ENCODE data around the gene MYRFL.

MYRFL gene

DNA sequence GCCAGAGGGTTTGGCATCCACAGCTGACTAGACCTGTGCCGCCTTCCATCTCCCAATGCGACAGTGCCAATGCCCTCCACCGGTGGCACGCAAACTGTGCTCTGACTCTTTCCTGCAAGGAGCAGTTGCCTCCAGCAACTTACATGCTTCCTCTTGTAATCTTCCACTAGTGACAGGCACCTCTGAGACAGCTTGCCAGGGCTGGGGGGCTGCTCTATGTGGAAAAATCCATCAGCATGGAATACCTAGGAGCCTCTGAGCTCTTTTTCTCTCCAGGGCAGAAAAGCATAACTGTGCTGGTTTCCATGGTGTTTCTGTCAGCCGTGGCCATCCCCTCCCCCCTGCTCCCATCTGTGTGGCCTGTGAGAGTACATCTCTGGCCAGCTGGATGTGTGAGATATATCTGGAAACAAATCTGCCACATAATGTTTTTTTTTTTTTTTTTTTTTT lies 110.6 kb downstream of the MYRFL start:
- DNase-seq: no peak

DNA sequence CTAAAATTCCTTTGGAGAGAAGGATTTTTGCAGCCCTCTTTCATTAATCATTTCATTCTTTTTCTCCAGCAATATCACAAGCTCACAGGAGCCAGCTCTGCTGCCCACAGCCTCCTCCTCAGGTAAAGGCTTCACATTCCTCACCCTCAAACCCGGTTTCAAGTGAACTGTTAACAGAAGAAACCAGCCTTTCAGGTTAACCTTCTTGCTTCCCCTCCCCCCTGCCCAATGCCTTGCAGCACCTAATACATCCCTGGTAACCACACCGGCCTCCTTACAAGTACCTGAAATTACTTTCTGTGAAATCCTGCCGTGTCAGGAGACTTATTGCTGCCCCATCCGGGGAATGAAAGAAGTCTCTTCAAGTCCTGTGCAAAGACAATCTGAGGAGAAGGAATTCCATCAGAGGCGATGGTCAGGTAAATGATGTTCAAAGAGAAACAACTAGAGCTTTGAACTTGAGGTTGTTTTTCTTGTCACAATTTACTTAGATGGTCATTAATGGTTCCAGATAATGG lies 111.2 kb downstream of the MYRFL start:
- no peak for DNase-seq

DNA sequence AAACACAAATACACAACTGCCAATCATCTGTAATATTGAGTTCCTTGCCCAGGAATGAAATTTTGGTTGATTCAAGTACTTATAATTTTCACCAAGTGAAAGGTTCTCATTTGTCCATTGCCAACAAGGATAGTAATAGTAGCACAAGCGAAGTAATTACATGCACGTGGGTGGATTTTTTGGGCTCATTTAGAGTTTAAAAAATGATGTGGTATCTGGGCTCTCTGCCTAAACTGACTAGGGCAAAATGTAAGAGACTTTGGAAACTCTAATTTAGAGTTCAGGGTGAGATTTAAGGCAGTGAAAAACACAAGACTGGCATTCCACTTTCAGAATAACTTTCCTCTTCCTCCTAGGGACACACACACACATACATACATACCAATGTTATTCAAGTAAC lies 111.7 kb downstream of the MYRFL start:
- DNase-seq: no peak

DNA sequence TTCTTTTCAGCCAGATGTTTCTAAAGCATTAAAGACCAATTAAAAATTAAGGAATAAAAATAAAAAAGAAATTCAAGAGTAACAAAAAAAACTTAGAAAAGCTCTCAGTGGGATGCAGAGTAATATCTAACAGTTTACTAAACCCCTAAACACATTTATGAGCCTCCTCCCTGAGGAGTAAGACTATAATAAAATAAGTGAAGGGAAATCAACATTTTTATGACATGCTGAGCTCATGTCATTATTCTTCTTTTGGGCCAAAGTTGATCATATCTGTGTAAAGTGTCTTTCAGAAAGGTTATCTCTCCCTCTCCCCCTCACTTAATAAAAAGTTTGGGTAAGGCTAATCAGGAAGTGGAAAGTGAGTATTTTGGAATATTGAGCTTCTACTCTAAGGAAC lies 122.1 kb downstream of the MYRFL start:
- no peak for DNase-seq

DNA sequence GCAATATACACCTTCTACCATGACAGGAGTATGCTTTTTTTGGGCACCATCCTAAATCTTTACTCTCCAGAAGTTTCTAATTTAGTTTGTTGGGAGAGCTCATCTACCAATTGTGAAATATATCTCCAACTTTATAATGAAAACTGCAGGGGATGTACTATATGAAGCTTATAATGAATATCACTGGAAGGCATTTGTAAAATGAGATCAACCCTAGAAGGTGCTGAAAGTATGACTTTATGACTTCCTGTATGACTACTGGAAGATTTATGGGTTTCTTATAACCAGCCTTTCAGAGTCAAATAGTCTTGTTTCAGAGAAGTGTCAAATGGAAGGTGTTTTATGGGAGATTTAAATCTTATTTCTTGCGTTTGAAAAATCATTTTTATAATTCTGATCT lies 122.9 kb downstream of the MYRFL start:
- no peak for DNase-seq

DNA sequence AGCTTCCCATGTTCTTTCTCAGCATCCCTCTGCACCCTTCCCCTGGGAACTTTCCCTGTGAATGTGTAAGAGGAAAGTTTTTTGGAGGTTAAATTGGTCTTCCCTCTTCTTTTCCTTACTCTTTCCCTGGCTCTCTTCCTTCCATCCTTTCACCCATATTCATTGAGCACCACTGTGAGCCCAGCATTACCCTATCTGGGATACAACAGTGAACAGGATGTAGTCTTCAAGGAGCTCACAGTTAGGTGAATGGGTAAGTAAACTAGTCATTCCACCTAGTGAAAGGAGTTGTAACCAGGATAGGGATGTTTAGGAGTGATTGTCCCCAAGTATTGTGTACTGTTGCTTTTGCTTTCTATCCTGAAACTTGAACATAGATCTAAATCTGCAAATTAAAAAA lies 123.8 kb downstream of the MYRFL start:
- no peak for DNase-seq

DNA sequence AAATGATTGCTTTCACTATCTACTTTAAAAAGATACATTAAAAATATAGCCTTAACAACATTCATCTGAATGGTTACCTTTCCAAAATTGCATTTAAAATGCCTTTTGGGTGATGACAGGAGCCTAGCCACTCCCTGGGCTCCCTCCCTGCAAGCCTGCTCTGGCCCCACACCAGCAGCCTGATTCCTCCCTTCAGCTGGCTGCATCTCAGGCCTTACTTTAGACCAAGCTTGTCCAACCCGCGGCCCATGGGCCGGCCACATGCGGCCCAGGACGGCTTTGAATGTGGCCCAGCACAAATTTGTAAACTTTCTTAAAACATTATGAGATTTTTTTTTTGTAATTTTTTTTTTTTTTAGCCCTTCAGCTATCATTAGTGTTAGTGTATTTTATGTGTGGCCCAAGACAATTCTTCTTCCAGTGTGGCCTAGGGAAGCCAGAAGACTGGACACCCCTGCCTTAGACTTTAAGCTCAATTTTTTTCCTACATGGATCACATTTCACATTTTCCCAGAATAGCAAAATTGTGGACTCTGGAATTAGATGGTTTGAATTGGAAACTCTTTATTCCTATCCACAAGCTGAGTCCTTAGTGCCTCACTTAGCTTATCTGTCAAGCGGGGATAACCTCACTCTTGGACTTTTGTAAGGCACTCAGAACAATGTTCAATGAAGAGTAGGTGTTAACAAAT lies 124.4 kb downstream of the MYRFL start:
- no peak for DNase-seq

DNA sequence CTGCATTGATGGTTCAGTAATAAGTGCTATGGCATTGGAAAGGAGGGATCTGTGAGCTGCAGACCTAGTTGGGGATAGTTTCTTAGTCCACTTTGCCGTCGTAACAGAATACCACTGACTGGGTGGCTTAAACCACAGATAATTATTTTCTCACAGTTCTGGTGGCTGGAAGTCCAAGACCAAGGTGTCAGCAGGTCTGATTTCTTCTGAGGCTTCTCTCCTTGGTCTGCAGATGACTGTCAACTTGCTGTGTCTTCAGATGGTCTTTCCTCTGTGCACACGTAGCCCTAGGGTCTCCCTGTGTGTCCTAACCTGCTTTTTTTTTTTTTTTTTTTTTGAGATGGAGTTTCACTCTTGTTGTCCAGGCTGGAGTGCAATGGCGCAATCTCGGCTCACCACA lies 126.1 kb downstream of the MYRFL start:
- no peak for DNase-seq

DNA sequence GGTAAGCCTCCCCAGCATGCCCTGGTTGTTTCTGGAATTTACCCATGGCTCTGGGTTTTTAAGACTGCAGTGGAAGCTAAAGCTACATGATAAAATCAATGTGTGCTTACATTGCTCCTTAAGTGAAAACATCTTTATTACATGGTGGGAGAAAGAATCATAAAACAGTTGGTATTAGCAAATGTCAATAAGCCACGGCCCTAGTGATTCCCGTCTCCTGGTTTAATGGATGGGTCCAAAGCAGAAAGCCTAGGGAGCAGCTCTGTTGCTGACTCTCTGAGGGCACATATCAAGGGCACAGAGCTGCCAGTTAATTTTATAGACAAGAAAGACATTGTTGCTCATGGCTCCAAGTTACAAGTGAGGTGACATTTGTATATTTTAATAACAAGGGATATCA lies 127.9 kb downstream of the MYRFL start:
- DNase-seq: no peak

DNA sequence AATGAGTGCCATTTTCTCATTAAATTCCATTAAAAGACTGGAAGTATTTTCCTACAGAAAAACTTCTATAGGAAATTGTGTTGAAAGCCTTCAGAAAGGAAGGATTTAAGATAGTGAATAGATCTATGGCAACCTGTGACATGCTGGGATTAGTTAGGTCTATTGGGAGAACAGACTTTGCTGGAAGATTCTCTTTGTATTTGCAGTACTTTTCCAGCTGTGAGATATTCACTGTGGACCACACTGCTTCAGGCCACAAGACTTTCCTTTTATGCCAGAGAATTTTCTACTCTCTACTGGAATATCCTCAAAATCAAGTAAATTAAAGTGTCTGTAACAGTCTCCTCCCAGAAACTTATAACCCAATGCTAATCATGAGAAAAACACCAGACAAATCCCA lies 136.2 kb downstream of the MYRFL start:
- no peak for DNase-seq

DNA sequence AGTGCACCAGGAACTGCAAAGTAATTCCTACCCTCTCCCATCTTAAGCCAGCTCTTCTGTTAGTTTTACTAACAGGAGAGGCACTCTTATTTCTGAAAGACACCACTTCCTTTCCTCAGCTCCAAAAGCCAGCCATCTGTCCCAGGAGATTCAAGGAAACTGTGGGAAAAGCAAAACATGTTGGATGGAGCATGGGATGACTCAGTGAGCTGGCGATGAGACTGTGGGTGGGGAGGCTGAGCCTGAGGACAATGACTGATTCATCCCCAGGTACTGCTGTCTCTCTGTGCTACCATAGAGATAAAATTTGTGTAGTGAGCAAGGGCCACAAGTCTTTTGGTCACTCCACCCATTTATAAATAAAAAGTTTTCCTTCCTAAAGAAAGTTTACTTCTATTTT lies 141.4 kb downstream of the MYRFL start:
- no peak for DNase-seq

DNA sequence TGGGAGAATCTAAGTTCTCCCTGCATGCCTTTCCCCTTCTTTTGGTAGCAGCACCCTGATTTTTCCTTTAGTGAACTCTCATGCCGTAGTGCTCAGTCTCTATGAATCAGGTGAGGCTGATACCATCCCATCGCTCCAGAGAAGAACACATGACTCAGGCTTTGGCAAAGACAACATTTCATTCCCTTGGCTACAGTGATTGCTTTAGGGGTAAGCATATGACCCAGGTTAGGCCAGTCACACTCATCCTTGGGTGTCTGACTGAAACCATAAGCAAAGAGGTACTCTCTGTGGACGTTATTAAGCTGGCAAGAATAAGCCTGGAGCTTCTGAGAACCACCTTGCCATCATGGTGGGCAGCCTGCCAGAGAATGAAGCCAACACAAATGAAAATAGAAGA lies 141.8 kb downstream of the MYRFL start:
- no peak for DNase-seq

DNA sequence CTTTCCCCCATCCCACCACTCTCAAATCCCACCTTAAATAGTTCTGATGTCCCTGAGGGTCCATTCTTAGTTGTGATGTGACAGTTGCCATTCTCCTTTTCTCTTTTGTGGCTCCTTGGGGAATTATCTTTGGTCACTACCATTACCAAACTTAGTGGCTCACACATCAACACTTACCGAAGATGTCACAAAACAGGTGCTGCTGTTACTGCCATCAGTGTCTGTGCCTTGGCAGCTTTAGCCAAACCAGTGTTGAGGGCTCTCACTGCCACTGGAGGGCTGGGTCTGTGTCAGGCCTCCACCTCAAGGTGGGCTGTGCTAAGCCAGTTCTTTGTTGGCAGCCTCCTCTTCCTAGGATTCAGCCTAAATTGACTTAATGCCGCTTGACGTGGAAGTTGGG lies 144.0 kb downstream of the MYRFL start:
- no peak for DNase-seq

DNA sequence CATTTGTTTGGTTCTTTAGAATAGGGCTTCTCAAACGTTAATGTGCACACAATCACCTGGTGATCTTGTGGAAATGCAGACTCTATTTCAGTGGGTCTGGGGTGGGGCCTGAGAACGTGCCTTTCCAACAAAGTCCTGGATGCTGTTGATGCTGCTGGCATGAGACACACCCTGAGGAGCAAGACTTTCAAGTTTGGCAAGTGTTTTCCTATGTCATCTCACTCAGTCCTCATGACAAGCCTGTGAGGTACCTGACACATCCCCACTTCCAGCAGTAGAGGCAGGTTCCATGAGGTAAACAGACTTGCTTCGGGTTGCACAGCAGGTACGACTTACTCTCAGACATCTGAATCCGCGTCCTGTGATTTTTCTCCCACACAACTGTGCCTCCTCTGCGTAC lies 147.1 kb downstream of the MYRFL start:
- no peak for DNase-seq

DNA sequence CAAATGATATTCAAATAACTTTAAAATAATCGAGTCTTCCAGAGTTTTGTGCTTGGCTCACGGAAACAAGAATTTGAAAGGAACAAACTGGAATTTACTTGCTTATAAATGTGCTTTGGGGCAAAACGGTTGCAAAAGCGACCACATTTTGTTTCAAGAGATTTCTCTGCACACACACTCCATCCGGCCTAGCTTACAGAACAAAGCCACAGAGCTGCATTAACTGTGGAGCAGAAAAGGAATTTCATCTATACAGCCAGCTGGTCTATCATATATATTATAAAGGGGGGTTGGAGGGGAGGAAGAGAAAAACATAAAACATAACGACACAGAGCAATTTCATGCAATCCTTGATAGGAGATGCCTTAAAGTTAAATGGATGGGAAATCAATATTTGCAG lies 153.0 kb downstream of the MYRFL start:
- DNase-seq: no peak

DNA sequence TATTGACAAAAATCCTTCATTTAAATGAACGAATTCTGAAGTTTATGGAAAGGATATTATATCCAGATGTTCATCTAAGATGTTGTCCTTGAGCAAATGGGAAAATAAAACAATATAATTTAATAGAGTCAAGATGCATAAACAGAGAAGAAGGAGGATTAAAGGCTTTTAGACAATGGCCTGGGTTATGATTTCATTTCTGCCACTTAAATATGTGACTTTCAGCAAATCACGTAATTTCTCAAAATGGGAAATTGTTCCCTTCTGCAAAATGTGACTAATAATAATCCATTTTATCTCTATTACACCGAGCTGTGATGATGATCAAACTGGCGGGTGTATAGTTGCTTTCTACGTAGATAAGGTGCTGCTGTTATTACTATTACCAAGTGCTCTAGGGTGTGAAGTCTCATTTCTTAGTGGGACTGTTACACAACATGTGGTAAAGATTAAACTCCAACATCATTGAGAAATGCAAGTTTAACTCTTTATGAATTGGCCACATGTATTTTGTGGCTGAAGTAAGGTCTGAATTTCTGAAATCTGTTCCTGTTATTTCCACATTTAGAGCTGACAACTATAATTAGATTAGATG lies 157.0 kb downstream of the MYRFL start:
- no peak for DNase-seq

DNA sequence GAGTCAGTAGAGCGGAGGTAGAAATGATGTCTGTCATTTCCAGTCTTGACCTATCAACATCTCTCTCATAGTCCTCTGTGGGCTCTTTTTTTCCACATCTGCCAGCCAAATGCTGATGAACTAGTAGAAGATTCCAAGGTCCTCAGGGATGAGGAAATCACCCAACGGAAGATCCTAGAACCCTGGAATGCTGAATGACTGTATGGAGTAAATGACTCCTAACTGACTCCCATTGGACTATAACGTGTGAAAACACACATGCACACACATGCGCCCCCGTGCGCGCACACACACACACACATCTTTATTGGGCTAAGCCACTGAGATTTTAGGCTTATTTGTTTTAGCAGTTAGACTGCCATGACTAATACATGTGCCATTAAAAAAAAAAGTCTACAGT lies 159.2 kb downstream of the MYRFL start:
- DNase-seq: no peak

DNA sequence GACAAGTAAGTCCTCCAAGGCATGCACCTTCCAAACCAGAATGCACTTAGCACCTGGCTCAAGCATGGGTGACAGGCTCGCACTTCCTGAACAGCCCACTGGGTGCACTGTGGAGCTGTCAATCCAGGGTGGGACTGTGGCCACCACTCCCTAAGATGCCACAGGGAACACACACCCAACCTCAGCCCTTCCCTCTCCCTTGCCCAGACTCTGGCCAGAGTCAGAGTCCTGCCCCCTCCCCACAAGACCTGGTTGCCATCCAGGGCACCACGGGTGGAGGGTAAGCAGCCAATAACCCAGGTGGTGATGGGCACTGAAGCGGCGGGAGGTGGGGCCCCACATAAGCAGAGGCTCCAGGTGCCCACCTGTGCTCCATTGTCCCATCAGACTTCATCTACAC lies 160.6 kb downstream of the MYRFL start:
- DNase-seq: peak; percentile 27 to 32

DNA sequence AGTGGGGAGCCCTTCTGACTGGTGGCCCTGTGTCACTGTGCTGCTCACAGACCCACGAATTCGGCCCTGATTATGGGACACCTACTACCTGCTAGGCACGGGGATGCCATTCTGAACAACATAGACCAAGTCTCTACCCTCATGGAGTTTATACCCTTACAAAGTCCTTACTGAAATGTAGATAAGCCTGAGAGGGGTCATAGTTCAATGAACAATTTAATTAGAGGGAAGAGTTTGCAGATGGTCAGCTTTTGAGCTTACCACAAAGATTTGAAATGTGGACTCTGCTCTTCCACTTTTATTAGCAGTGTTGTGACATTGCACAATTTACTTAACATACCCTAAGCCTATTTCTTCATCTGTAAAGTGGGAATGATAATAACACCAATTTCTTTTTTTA lies 161.1 kb downstream of the MYRFL start:
- no peak for DNase-seq

DNA sequence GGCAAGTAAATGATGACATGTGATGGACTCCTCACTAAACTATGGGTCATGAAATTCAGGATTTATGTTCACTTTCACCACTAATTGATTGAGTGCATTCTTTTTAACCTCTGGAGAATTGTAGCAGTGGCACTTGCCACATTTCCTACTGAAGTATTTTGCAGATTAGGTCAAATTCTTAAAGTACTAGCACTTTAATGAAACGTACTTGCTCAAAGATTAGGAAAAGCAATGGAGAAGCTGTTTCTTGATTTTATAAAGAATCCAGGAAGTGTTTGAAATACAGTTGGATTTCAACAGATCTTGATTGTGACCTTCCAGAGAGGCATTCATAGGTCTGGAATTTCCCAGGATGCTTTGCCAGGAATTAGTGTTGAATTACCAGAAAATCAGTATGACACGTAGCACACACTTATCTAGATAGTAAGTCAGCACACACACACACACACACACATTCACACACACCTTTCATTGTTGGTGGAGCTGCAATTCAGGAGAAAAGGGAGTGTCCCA lies 162.6 kb downstream of the MYRFL start:
- DNase-seq: no peak

DNA sequence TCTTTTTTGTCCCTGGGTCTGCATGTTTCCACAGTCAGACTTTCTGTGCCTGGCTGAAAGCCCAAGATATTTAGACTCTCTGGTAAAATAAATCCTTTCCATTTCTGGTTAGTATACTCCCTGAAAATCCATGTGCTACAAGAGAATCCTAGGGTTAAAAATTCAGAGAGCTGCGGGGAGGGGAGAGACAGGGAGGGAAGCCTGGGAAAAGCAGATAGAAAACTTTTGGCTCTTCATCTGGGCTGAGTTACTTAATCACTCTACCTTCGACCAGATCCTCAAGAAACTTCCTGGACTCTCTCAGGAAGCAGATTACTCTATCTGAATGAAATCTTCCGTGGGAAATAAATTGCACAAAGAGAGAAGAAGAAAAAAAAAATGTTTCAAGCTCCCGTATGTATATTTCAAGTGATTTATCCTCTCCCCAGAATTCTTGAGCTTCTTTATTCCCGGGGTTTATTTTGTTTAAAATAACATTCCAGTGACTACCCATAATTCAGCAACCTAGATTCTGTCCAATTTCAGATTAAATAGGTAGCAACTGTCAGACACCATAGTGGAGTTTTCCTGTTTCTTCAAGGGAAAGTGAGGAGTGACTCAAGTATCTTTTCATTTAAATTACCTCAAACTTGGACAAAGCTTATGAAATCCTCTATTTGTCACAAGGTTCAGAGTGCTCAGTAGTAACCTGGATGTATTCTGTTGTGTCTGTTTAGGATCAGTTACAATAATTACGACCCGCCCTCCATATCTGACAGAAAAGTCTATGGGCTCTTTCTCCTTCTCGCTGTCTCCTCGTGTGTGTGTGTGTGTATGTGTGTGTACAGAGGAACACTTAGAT lies 163.7 kb downstream of the MYRFL start:
- no peak for DNase-seq

DNA sequence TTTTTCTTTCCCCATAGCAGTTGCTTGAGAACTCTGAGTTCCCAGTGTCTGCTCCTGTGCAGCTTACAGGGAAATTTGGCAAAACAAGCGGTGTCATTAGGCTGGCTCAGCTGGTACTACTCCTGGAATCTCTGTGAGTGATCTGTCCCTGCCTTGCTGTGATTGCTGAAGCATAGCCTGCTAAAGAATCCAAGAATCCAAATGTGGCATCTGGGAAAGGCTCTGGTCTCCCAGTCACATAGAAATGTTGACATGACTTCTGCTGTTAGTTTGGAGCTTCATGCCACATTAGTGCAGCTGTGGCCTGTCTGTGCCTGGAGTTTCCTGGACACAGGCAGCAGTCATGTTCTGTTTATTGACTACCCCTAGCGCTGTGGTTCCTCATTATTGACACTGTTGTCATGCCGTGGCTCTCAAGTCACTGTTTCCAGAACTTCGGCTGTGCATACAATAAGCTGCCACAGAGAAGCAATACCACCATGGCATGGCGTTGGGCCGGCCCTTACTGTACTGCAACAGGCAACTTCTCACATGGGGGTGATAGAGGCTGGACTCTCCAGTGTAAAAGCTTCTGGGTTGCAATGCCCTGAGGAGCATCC lies 166.8 kb downstream of the MYRFL start:
- DNase-seq: no peak

DNA sequence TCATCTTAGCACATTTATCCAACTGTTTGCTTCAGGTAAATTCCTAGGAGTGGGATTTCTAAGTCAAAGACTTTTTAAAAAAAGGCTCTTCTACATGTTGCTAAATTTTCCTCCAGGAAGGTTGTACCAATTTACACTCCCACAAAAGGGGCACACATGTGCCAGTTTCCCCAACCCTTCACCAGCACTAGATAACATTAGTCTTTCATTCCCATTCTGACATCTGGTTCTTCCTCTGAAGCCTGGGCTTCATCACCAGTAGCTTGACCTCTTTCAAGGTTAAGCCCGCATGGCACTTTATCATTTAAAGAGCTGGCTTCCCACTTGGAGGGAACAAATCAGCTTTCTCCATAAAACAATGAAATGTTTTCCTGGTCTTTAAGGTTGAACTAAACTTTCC lies 168.4 kb downstream of the MYRFL start:
- DNase-seq: no peak

Measured in activated T-cell treated with anti-CD3 and anti-CD28 coated beads, Interleukin-2, amount 50 U/mL, for 48 hours (primary cell).